H9 (cell line): Measurements from ENCODE around the gene ZSCAN5C. TPM values are rescaled to one million over a fixed set of nuclear protein-coding genes. Genes with fewer than 3 reads are reported as not detected.
A peak's percentile ranks its signal among the peaks of the same experiment; 100 is the strongest.

Experiments used
- DNase-seq: peaks from one replicate; pipeline ENCODE4 v3.0.0-alpha.2; 2017
- H2AFZ ChIP-seq: one replicate; pipeline ENCODE4 v1.6.1; 2013; ENCODE audit warnings: mild to moderate bottlenecking, low read length, control low read depth, moderate library complexity
- H2AK5ac ChIP-seq: 2 replicates; pipeline ENCODE4 v1.6.1; 2013; ENCODE audit warnings: low read length, control low read depth, mixed read lengths; ENCODE audit not compliant: insufficient read length
- H2BK120ac ChIP-seq: one replicate; pipeline ENCODE4 v1.6.1; 2013; ENCODE audit warnings: low read depth, mild to moderate bottlenecking, low read length, control low read depth, inconsistent platforms; ENCODE audit not compliant: poor library complexity, severe bottlenecking
- H2BK12ac ChIP-seq: 2 replicates; pipeline ENCODE4 v1.6.1; 2013; ENCODE audit warnings: low read length, control low read depth, mixed read lengths, low read depth; ENCODE audit not compliant: insufficient read length
- H2BK15ac ChIP-seq: 2 replicates; pipeline ENCODE4 v1.6.1; 2013; ENCODE audit warnings: low read depth, low read length, control low read depth
- H2BK20ac ChIP-seq: one replicate; pipeline ENCODE4 v1.6.1; 2013; ENCODE audit warnings: low read depth, mild to moderate bottlenecking, low read length, control low read depth, inconsistent platforms; ENCODE audit not compliant: poor library complexity, severe bottlenecking
- H2BK5ac ChIP-seq: 2 replicates; pipeline ENCODE4 v1.6.1; 2013; ENCODE audit warnings: low read length, control low read depth, mixed read lengths; ENCODE audit not compliant: insufficient read length
- H3K14ac ChIP-seq: 2 replicates; pipeline ENCODE4 v1.6.1; 2013; ENCODE audit warnings: low read length, control low read depth; ENCODE audit not compliant: insufficient read depth
- H3K18ac ChIP-seq: 2 replicates; pipeline ENCODE4 v1.6.1; 2013; ENCODE audit warnings: low read depth, mild to moderate bottlenecking, mixed read lengths, low read length, control low read depth; ENCODE audit not compliant: insufficient read length
- H3K23ac ChIP-seq: 2 replicates; pipeline ENCODE4 v1.6.1; 2013; ENCODE audit warnings: low read length, control low read depth, mixed read lengths, low read depth; ENCODE audit not compliant: insufficient read length
- H3K23me2 ChIP-seq: 2 replicates; pipeline ENCODE4 v1.6.1; 2013; ENCODE audit warnings: low read depth, mild to moderate bottlenecking, mixed read lengths, low read length, control low read depth; ENCODE audit not compliant: insufficient read length, poor library complexity, severe bottlenecking
- H3K27ac ChIP-seq: 2 replicates; pipeline ENCODE4 v1.5.1; 2013; ENCODE audit warnings: low read length, control low read depth, mixed read lengths, low read depth; ENCODE audit not compliant: insufficient read length
- H3K27me3 ChIP-seq: 2 replicates; pipeline ENCODE4 v1.6.1; 2013; ENCODE audit warnings: low read length, control low read depth, inconsistent platforms; ENCODE audit not compliant: insufficient read depth
- H3K4ac ChIP-seq: 2 replicates; pipeline ENCODE4 v1.6.1; 2013; ENCODE audit warnings: low read depth, mild to moderate bottlenecking, control low read depth, inconsistent platforms, low read length, moderate library complexity
- H3K4me1 ChIP-seq: 2 replicates; pipeline ENCODE4 v1.6.1; 2013; ENCODE audit warnings: low read length, control low read depth, inconsistent platforms; ENCODE audit not compliant: insufficient read depth
- H3K4me2 ChIP-seq: 2 replicates; pipeline ENCODE4 v1.6.1; 2013; ENCODE audit warnings: low read length, control low read depth, mixed read lengths; ENCODE audit not compliant: insufficient read length, insufficient read depth
- H3K56ac ChIP-seq: 2 replicates; pipeline ENCODE4 v1.6.1; 2013; ENCODE audit warnings: low read depth, mild to moderate bottlenecking, mixed read lengths, low read length, control low read depth; ENCODE audit not compliant: insufficient read length
- H3K79me1 ChIP-seq: 2 replicates; pipeline ENCODE4 v1.6.1; 2013; ENCODE audit warnings: low read depth, mild to moderate bottlenecking, moderate library complexity, low read length, control low read depth, inconsistent platforms; ENCODE audit not compliant: insufficient read depth, poor library complexity, severe bottlenecking
- H3K79me2 ChIP-seq: 2 replicates; pipeline ENCODE4 v1.6.1; 2013; ENCODE audit warnings: low read length, control low read depth, inconsistent platforms; ENCODE audit not compliant: insufficient read depth
- H3K9ac ChIP-seq: 2 replicates; pipeline ENCODE4 v1.6.1; 2013; ENCODE audit warnings: low read length, control low read depth, mixed read lengths; ENCODE audit not compliant: insufficient read length; ENCODE audit errors: extremely low read depth
- H3K9me3 ChIP-seq: one replicate; pipeline ENCODE4 v1.6.1; 2013; ENCODE audit warnings: low read depth, low read length, inconsistent platforms; ENCODE audit not compliant: control insufficient read depth
- H3T11ph ChIP-seq: one replicate; pipeline ENCODE4 v1.6.1; 2013; ENCODE audit warnings: mild to moderate bottlenecking, low read length, control low read depth, inconsistent platforms
- H4K20me1 ChIP-seq: one replicate; pipeline ENCODE4 v1.6.1; 2013; ENCODE audit not compliant: control insufficient read depth, insufficient read length, insufficient read depth
- H4K5ac ChIP-seq: 2 replicates; pipeline ENCODE4 v1.6.1; 2013; ENCODE audit warnings: low read depth, mild to moderate bottlenecking, mixed read lengths, low read length, control low read depth; ENCODE audit not compliant: insufficient read length
- H4K8ac ChIP-seq: replicated peaks from 2 replicates; pipeline ENCODE4 v1.6.1; 2013; ENCODE audit warnings: low read length, control low read depth, mixed read lengths, low read depth; ENCODE audit not compliant: insufficient read length
- H4K91ac ChIP-seq: 2 replicates; pipeline ENCODE4 v1.6.1; 2013; ENCODE audit warnings: low read depth, mild to moderate bottlenecking, moderate library complexity, mixed read lengths, low read length, control low read depth; ENCODE audit not compliant: insufficient read length
- H3K27ac Mint-ChIP-seq, 3 experiments: 2 replicates in 2 of 3; 3 replicates in 1 of 3; pipeline ENCODE4 v1.8.0; 2020 to 2021; ENCODE audit warnings: mixed read lengths in 3 of 3, mild to moderate bottlenecking in 1 of 3, moderate library complexity in 1 of 3
- H3K27me3 Mint-ChIP-seq: 2 replicates; pipeline ENCODE4 v1.8.0; 2021; ENCODE audit warnings: low read depth, mild to moderate bottlenecking, moderate library complexity, mixed read lengths
- H3K36me3 Mint-ChIP-seq, 3 experiments: 2 replicates in 2 of 3; 3 replicates in 1 of 3; pipeline ENCODE4 v1.8.0; 2020 to 2021; ENCODE audit warnings: low read depth in 3 of 3, mixed read lengths in 3 of 3; ENCODE audit not compliant: insufficient read depth in 1 of 3
- H3K4me1 Mint-ChIP-seq, 2 experiments: 2 replicates each; pipeline ENCODE4 v1.8.0; 2020; ENCODE audit warnings: mixed read lengths in 2 of 2
- H3K4me3 Mint-ChIP-seq, 2 experiments: 2 replicates in 1 of 2; 3 replicates in 1 of 2; pipeline ENCODE4 v1.8.0; 2020 to 2021; ENCODE audit warnings: mild to moderate bottlenecking in 2 of 2, mixed read lengths in 2 of 2, moderate library complexity in 1 of 2
- H3K9me3 Mint-ChIP-seq, 2 experiments: 2 replicates in 1 of 2; 3 replicates in 1 of 2; pipeline ENCODE4 v1.8.0; 2020; ENCODE audit warnings: mild to moderate bottlenecking in 2 of 2, mixed read lengths in 2 of 2, moderate library complexity in 1 of 2
- WGBS: extraction: QIAGEN DNeasy Blood & Tissue Kit; methylation state at CpG from one replicate; pipeline ENCODE4 v1.1.7; 2013; ENCODE audit warnings: missing lambda C conversion rate, low lambda C conversion rate, mixed read lengths; ENCODE audit not compliant: insufficient read length; ENCODE audit errors: extremely low coverage; 5-methylcytosine and 5-hydroxymethylcytosine counted together
- total RNA-seq: library from RNA; stranded (reverse); gene quantifications from 2 replicates; pipeline ENCODE4 v1.2.1, GENCODE V29; 2021
- TF ChIP-seq, protein P1 (sequence below): fragments of 200-600 bp; sonication (generic); conservative IDR thresholded peaks from 3 replicates; pipeline ENCODE4 v1.8.0; 2021; ENCODE audit warnings: antibody characterized with exemption, mild to moderate bottlenecking

ZSCAN5C gene
- total RNA-seq, 1 experiment from 2014 or later, result not detected

DNA sequence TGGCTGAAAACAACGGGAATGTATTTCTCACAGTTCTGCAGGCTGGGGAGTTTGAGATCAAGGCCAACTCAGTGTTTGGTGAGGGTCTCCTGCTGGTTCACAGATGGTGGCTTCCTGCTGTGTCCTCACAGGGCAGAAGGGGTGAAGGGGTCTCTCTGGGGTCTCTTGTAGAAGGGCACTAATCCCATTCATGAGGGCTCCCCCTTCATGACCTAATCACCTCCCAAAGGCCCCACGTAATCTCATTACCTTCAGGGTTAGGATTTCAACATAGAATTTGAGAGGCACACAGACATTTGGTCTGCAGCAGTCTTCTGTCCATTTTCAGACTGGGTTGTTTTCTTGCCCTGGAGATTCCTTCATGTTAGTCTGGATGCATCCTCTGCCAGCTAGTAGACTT lies 49.4 kb upstream of the ZSCAN5C start:
- Histone ChIP-seq H2BK5ac (no peak overlapping the region), H3K4me2 (peak overlapping the region; percentile 12), H4K5ac (no peak overlapping the region), H2BK20ac (no peak overlapping the region), H3K79me2 (peaks cover 3% of the 10 kb centered on the region; the same call in 1 of the 2 replicates), H3K23ac (no peak overlapping the region), H3K23me2 (no peaks in the 10 kb centered on the region), H4K8ac (no peak overlapping the region), H3K4me1 (peaks cover 2% of the 10 kb centered on the region; the same call in 1 of the 2 replicates), H2BK15ac (no peak overlapping the region), H2AFZ (no peak overlapping the region), H3K56ac (no peak overlapping the region), H3K9me3 (no peaks in the 10 kb centered on the region), H4K91ac (no peak overlapping the region), H3T11ph (no peak overlapping the region), H3K14ac (no peak overlapping the region), H2AK5ac (no peak overlapping the region), H3K27ac (no peak overlapping the region), H2BK12ac (no peak overlapping the region), H3K9ac (no peak overlapping the region), H2BK120ac (no peak overlapping the region), H3K27me3 (no peaks in the 10 kb centered on the region), H3K18ac (no peak overlapping the region), H3K4ac (no peak overlapping the region), H3K79me1 (no peaks in the 10 kb centered on the region), H4K20me1 (peaks cover 4% of the 10 kb centered on the region)
- no peaks in the 10 kb centered on the region for H3K27me3 Mint-ChIP-seq
- peak overlapping the region in 1 of 2 experiments; percentile 39; a peak in 2 of 5 replicates for H3K4me3 Mint-ChIP-seq
- peak overlapping the region; percentile 77 to 87 (median 83); a peak in 6 of 7 replicates for H3K27ac Mint-ChIP-seq
- H3K4me1 Mint-ChIP-seq, result peaks cover 20 to 21% of the 10 kb centered on the region in 2 experiments
- no peak for DNase-seq
- WGBS, result no CpG with 5 or more reads among the region's 2 CpGs
- TF ChIP-seq, protein P1, sequence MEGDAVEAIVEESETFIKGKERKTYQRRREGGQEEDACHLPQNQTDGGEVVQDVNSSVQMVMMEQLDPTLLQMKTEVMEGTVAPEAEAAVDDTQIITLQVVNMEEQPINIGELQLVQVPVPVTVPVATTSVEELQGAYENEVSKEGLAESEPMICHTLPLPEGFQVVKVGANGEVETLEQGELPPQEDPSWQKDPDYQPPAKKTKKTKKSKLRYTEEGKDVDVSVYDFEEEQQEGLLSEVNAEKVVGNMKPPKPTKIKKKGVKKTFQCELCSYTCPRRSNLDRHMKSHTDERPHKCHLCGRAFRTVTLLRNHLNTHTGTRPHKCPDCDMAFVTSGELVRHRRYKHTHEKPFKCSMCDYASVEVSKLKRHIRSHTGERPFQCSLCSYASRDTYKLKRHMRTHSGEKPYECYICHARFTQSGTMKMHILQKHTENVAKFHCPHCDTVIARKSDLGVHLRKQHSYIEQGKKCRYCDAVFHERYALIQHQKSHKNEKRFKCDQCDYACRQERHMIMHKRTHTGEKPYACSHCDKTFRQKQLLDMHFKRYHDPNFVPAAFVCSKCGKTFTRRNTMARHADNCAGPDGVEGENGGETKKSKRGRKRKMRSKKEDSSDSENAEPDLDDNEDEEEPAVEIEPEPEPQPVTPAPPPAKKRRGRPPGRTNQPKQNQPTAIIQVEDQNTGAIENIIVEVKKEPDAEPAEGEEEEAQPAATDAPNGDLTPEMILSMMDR, result no peak
- peaks cover 28 to 44% (median 44%) of the 10 kb centered on the region in 3 experiments for H3K36me3 Mint-ChIP-seq
- no peaks in the 10 kb centered on the region; a peak in 1 of 5 replicates for H3K9me3 Mint-ChIP-seq
